ENCODE results near the gene TNFRSF14. TPM values are rescaled to one million over a fixed set of nuclear protein-coding genes. Genes with fewer than 3 reads are reported as not detected.

Gene TNFRSF14
- total RNA-seq, 2 donors from 2014 or later: 179 to 212 TPM

DNA sequence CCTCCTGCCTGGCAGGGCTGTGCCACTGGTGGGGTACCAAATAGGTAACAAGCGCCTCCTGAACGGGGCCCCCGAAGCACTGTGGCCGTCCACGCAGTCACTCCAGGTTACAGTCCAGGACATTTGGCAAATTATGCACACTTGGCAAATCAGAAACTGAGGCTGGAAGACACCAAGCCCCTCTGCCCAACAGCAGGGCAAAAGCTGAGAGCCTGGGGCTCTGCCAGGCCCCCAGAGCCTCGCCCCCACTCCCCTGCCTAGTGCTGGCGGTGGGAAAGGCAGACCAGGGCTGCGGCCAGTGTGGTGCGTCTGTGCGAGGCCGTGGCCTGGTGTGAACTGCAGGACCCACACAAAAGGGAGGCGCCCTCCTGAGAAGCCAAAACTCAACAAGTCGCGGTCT, 39.2 kb upstream of the TNFRSF14 start:
- Mint-ChIP-seq H3K36me3 (ENCODE audit: low read depth) (no peaks in the 10 kb centered on the region), H3K4me3 (no peak overlapping the region), H3K27me3 (no peaks in the 10 kb centered on the region), H3K4me1 (no peaks in the 10 kb centered on the region), H3K27ac (no peak overlapping the region)
- DNase-seq (no peak), ATAC-seq (no peak)
- H3K9me3 ChIP-seq (ENCODE audit: control insufficient read depth, low read length, poor library complexity, severe bottlenecking): no peaks in the 10 kb centered on the region

DNA sequence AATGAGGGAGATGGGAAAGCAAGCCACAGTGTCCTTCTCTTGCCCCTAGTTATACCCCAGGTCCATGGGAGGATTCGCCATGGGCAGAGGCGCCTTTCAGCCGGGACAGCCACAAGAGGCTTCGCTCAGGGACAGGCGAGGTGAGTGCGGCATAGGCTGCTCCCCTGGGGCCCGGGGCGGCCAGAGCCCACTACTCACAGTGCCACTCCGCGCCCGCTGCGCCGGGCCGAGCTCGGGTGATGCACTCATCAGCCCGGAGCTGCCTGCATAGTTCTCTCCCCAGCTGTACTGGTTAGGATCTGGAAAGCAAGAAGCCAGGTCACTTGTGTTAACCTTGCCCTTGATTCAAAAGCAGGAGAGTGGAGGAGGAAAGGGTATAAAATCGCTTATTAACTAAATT, 38.2 kb upstream of the TNFRSF14 start:
- H3K36me3 Mint-ChIP-seq (ENCODE audit: low read depth): no peaks in the 10 kb centered on the region
- ATAC-seq: no peak

DNA sequence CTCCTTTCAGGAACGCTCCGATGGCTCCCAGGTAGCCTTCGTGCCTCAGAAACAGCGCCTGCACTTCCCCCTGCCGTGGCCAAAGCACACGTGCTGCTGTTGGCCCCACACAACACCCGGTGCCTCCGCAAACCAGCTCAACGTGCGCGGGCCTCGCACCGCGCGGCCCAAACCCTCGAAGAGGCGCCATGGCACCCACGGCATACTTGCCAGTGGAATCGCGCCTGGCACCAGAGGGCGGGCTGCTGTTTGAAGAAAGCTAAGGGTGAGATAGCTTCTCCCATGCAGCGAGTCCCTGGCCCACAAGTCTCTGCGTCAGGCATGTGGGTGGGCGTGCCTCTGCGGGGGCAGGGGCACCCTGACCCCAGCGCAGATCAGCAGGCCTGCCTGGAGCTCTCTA, 37.6 kb upstream of the TNFRSF14 start:
- H3K9me3 ChIP-seq (ENCODE audit: control insufficient read depth, low read length, poor library complexity, severe bottlenecking): no peaks in the 10 kb centered on the region
- DNase-seq: no peak
- no peak for ATAC-seq
- Mint-ChIP-seq H3K36me3 (ENCODE audit: low read depth) (no peaks in the 10 kb centered on the region), H3K27ac (no peak overlapping the region), H3K4me3 (no peak overlapping the region), H3K4me1 (peaks cover 13% of the 10 kb centered on the region), H3K27me3 (no peaks in the 10 kb centered on the region)

More for the DNA sequence above, 38.2 kb upstream of the TNFRSF14 start:
- H3K9me3 ChIP-seq (ENCODE audit: control insufficient read depth, low read length, poor library complexity, severe bottlenecking): no peaks in the 10 kb centered on the region
- H3K27me3 Mint-ChIP-seq: no peaks in the 10 kb centered on the region
- H3K4me3 Mint-ChIP-seq: no peak overlapping the region
- no peak overlapping the region for H3K27ac Mint-ChIP-seq
- H3K4me1 Mint-ChIP-seq: peaks cover 7% of the 10 kb centered on the region
- DNase-seq: no peak

DNA sequence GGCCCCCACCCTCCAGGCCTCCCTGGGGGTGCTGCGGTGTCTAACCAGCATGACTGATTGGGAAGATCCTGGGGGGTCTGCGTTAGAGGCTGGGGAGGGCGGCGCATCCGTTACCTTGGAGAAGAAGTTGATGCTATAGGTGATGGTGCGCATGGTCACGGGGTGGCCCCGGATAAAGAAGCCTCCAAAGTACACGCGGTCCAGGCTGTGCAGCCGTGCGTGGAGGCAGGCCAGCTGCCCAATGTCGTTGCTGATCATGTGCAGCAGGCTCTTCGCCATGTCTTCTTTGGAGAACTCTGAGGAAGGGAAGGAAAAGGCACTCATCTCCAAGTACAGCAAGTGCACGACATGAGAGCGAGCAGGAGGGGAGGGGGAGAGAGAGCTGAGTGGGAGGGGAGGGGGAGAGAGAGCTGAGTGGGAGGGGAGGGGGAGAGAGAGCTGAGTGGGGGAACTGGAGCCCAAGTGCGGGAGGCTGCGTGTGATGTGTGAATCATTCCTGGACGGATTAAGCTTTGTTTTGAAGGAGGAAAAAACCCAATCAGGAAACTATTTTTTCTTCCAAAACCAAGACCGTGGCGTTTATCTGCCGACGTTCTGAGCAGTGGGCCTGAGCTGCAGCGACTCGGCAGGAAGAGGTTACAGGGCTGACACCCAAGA, 37.0 kb upstream of the TNFRSF14 start:
- Mint-ChIP-seq H3K36me3 (ENCODE audit: low read depth) (no peaks in the 10 kb centered on the region), H3K27ac (no peak overlapping the region)

DNA sequence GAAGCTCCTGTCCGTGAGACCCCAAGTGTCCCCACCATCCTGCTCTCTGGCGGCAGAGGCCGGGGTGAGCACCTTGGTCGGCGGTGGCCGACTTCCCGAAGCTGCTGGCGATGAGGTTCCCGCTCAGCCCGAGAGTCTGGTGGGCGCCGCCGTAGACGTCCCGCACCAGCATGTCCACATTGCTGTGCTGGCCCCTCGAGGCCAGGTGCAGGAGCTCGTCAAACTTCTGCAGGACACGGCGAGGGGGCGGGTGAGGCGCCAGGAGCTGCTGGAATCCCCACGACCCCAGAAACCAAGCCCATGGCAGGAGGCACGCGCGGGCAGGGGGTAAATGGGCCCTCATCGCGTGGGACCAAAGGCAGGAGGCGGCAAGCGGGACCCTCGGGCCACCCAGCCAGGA, 36.4 kb upstream of the TNFRSF14 start:
- no peaks in the 10 kb centered on the region for H3K27me3 Mint-ChIP-seq
- ATAC-seq (no peak), DNase-seq (no peak)
- no peaks in the 10 kb centered on the region for H3K36me3 Mint-ChIP-seq (ENCODE audit: low read depth)
- H3K4me1 Mint-ChIP-seq: peaks cover 24% of the 10 kb centered on the region
- no peak overlapping the region for H3K27ac Mint-ChIP-seq
- H3K4me3 Mint-ChIP-seq: no peak overlapping the region
- H3K9me3 ChIP-seq (ENCODE audit: control insufficient read depth, low read length, poor library complexity, severe bottlenecking): no peaks in the 10 kb centered on the region

More for the DNA sequence above, 37.0 kb upstream of the TNFRSF14 start:
- Mint-ChIP-seq H3K4me1 (peaks cover 19% of the 10 kb centered on the region), H3K4me3 (no peak overlapping the region), H3K27me3 (no peaks in the 10 kb centered on the region)
- H3K9me3 ChIP-seq (ENCODE audit: control insufficient read depth, low read length, poor library complexity, severe bottlenecking): no peaks in the 10 kb centered on the region
- ATAC-seq (no peak), DNase-seq (no peak)

DNA sequence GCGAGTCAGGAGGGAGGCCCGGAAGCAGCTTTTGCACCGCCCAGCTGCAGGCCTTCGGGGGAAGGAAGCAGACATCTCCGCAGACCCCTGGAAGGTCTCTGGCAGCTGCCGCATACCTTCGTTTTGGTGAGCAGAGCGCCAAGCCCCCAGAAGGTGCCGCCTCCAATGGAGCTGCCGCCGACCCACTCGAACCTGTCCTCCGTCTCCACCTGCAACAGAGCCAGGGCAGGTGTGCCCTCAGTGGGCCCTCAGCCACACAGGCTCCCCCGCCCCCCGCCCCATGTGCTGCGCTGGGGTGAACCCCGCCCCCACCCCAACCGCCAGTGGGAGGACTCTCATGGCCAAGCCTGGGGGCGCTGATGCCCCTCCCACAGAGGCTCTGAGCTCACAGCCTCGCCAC, 36.0 kb upstream of the TNFRSF14 start:
- ATAC-seq: no peak
- Mint-ChIP-seq H3K4me3 (no peak overlapping the region), H3K4me1 (peaks cover 29% of the 10 kb centered on the region), H3K27me3 (no peaks in the 10 kb centered on the region), H3K36me3 (ENCODE audit: low read depth) (no peaks in the 10 kb centered on the region), H3K27ac (no peak overlapping the region)
- DNase-seq: no peak
- no peaks in the 10 kb centered on the region for H3K9me3 ChIP-seq (ENCODE audit: control insufficient read depth, low read length, poor library complexity, severe bottlenecking)

DNA sequence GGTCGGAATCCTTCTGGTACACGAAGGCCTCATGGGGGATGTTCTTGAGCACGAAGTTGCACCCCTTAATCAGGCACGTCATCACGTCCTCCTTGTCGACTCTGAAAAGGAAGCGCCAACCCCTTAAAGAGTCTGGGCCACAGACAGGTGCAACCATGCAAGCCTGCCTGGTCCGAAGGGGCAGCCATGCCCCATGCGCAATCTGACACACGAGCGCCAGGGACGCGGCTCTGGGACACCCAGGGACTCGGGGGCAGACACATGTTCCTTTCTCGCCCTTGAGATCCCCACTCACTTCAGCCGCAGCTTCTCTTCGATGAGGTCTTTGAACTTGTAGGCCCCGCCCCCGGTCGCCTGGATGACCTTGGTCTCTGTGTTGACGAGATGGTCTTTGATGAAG, 35.4 kb upstream of the TNFRSF14 start:
- no peaks in the 10 kb centered on the region for H3K9me3 ChIP-seq (ENCODE audit: control insufficient read depth, low read length, poor library complexity, severe bottlenecking)
- ATAC-seq (no peak), DNase-seq (no peak)
- no peaks in the 10 kb centered on the region for H3K27me3 Mint-ChIP-seq
- peaks cover 29% of the 10 kb centered on the region for H3K4me1 Mint-ChIP-seq
- no peaks in the 10 kb centered on the region for H3K36me3 Mint-ChIP-seq (ENCODE audit: low read depth)
- H3K4me3 Mint-ChIP-seq: no peak overlapping the region
- no peak overlapping the region for H3K27ac Mint-ChIP-seq

DNA sequence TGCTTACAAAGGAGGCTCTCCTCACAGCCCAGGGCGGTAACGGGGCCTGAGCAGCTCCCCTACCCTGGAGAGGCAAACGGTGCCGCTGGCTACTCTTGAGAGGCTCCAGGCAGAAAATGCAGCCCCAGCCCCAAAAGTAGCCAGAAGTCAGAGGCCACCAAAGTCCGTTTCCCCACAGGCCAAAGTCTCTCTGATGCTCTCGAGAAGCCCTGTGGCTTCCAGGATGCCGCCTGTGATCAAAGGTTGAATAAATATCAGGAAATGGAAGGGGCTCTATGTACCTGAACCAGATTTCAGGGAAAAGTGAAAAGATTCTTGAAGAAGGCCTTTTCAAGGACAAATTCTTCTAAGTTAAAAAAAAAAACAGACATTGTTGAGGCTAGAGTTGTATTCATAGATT, 33.9 kb upstream of the TNFRSF14 start:
- H3K27me3 Mint-ChIP-seq: no peaks in the 10 kb centered on the region
- peak overlapping the region; percentile 94 for H3K27ac Mint-ChIP-seq
- H3K4me3 Mint-ChIP-seq: no peak overlapping the region
- ATAC-seq (no peak), DNase-seq (no peak)
- no peaks in the 10 kb centered on the region for H3K9me3 ChIP-seq (ENCODE audit: control insufficient read depth, low read length, poor library complexity, severe bottlenecking)
- H3K4me1 Mint-ChIP-seq: peaks cover 33% of the 10 kb centered on the region
- no peaks in the 10 kb centered on the region for H3K36me3 Mint-ChIP-seq (ENCODE audit: low read depth)

DNA sequence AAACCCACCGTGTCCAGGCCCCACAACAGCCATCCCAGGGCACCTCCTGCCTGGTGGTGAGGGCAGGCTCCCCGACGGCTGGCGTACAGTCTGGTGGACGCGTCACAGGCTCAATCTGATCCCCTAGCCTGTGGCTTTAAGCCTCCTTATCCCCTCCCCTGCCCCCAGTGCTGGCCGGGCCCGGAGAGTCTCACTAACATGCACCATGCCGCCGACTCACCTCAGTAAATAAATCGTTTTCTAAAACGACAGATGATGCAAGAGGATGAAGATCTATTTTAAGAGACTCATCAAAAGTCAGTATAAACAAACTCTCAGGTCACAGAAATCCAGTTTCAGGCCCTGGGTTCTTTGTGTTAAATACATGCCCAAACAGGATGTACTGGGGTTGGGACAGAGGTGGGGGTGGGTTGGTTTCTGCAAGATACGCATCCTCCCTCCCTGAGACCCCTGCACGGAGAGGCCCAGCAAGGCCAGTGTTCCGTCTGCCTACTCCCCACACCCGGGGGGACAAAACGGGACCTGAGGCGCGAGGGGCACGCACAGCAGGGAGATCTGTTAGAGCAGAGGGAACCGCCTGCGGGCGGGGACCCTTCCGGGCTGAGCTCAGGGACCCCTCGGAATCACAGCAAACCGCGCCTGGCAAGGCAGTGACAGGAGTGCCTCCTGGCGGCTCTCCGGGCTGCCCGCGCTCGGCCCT, 32.8 kb upstream of the TNFRSF14 start:
- peak overlapping the region; percentile 94 for H3K4me3 Mint-ChIP-seq
- H3K27ac Mint-ChIP-seq: peak overlapping the region; percentile 94
- ATAC-seq (no peak), DNase-seq (no peak)
- H3K4me1 Mint-ChIP-seq: peaks cover 35% of the 10 kb centered on the region
- H3K36me3 Mint-ChIP-seq (ENCODE audit: low read depth): no peaks in the 10 kb centered on the region
- no peaks in the 10 kb centered on the region for H3K27me3 Mint-ChIP-seq
- H3K9me3 ChIP-seq (ENCODE audit: control insufficient read depth, low read length, poor library complexity, severe bottlenecking): no peaks in the 10 kb centered on the region

DNA sequence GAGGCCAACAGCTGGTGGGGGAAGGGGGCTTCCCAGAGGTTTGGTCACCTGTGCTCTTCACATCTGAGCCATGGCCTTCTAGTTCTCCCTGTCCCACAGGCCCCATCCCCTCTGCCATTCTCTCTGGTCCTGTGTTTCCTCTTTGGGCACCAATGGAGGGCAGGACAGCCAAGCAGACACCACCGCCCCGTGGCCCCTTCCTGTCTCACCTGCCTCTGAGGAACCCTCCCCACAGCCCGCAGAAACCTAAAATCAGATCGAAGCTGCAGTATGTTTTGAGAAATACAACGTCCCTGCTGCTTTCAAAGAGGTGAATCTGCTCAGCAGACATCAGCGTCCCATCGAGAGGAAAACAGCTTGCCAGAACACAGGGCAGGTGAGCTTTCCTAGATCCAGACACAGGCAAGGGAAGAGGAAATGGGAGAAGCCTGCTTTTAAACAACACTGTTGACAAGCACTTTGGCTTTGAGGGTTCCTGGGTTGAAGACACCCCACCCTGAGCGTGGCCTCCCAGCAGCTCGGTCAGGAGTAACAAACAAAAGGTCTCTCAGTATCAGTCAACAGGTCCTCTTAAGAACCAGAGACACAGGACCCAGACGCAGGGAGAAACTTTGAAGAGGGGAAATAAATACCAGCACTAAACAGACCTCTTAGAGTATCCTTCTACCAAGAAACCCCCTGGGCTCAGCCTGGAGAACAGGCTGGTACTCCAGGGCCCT, 32.1 kb upstream of the TNFRSF14 start:
- ATAC-seq (peak; percentile 27), DNase-seq (peak in 1 of 3 donors; percentile 30)
- peak overlapping the region; percentile 94 for H3K4me3 Mint-ChIP-seq
- H3K27me3 Mint-ChIP-seq: no peaks in the 10 kb centered on the region
- H3K36me3 Mint-ChIP-seq (ENCODE audit: low read depth): no peaks in the 10 kb centered on the region
- H3K9me3 ChIP-seq (ENCODE audit: control insufficient read depth, low read length, poor library complexity, severe bottlenecking): no peaks in the 10 kb centered on the region
- H3K27ac Mint-ChIP-seq: peak overlapping the region; percentile 94
- peaks cover 37% of the 10 kb centered on the region for H3K4me1 Mint-ChIP-seq

DNA sequence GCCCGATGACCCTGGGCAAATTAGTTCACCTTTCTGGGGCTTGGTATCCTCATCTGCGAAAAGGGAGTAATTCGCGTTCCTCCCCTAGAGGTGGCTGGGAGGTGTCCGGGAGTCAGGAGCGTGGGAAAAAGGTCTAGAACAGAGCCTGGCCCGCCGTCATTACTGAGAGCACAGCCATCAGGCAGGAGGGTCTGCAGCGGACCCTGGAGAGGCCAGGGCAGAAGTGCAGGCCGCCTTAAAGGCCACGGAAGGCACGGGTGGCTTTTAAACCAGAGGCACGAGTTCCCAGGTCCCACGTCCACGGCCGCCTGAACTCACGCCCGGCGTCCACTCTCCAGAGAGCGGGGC, 30.6 kb upstream of the TNFRSF14 start:
- H3K27me3 Mint-ChIP-seq: no peaks in the 10 kb centered on the region
- peaks cover 38% of the 10 kb centered on the region for H3K4me1 Mint-ChIP-seq
- peak overlapping the region; percentile 94 for H3K4me3 Mint-ChIP-seq

DNA sequence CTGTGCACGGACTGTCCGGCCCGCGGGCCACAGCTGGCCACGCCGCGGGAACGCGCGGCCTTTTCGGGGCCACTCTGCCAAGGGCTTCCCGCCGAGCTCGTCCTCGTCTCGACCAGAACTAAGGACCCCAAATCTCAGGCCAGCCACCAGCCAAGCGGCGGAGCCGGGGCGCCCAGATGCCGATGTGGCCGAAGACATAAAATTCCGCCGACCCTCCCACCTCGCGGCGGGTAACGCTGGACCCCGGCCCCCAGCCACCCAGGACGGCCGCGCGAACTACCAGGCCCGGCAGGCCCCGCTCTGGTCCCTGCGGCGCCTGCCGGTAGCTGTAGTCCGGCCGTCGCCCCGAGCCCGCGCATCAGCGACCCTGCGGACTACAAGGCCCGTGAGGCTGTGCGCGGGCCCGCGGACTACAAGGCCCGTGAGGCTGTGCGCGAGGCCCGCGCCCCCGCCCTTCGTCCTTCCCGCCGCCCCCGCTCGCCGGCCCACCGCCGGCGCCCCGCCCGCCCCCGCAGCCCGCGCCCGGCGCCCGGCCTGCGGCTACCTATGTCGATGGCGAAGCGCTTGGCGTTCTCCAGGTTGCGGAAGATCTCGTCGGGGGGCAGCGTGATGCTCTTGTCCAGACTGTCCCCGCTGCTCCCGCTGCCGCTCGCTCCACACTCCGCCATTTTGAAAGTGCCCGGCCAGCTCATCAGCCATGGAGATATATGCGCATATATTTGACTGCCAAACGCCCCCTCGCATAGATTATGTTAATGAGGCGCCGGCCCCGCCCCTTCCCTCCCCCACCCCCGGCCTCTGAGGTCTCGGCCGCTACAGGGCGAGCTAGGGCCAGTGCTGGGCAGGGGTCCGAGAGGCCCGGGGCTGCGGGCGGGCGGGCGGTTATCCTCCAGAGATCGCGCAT, 30.0 kb upstream of the TNFRSF14 start, which contains the start of gene PANK4:
PANK4 (minus strand) TSS at position 677 of the 904 bp plus-strand sequence; CDS start at position 668, 9 bp downstream.
- no peaks in the 10 kb centered on the region for H3K36me3 Mint-ChIP-seq (ENCODE audit: low read depth)
- peaks cover 38% of the 10 kb centered on the region for H3K4me1 Mint-ChIP-seq
- no peaks in the 10 kb centered on the region for H3K9me3 ChIP-seq (ENCODE audit: control insufficient read depth, low read length, poor library complexity, severe bottlenecking)
- ATAC-seq (peak; percentile 92), DNase-seq (peak; percentile 83 to 85 (median 85))
- peak within 1 kb of the TSS; percentile 94 for H3K27ac Mint-ChIP-seq
- H3K27me3 Mint-ChIP-seq: peaks cover 4% of the 10 kb centered on the region
- H3K4me3 Mint-ChIP-seq: peak within 1 kb of the TSS; percentile 94

More for the DNA sequence above, 30.6 kb upstream of the TNFRSF14 start:
- Mint-ChIP-seq H3K36me3 (ENCODE audit: low read depth) (no peaks in the 10 kb centered on the region), H3K27ac (peak overlapping the region; percentile 94)
- DNase-seq (no peak), ATAC-seq (no peak)
- H3K9me3 ChIP-seq (ENCODE audit: control insufficient read depth, low read length, poor library complexity, severe bottlenecking): no peaks in the 10 kb centered on the region

Measured in T-helper 17 cell (primary cell).